B cell (primary cell): ENCODE data around the gene SLC7A9. TPM values are rescaled to one million over a fixed set of nuclear protein-coding genes. Genes with fewer than 3 reads are reported as not detected.

Experiments
- ATAC-seq: fragments of 200-7000 bp; cut with Tn5 transposase; one replicate; pipeline ENCODE4 v1.10.0; 2021; ENCODE audit warnings: low read depth, mild to moderate bottlenecking, moderate number of reproducible peaks, moderate library complexity
- CTCF ChIA-PET: fragments of 350-600 bp; sonication (Branson Sonifier 250); formaldehyde crosslinking; loops from one replicate; lab custom pipeline; 2021; ENCODE audit warnings: antibody characterized with exemption, inconsistent platforms; lab: Charles Lee
- POLR2A ChIA-PET: fragments of 350-600 bp; sonication (Branson Sonifier 250); formaldehyde crosslinking; loops from one replicate; lab custom pipeline; 2021; ENCODE audit warnings: antibody characterized with exemption; lab: Charles Lee
- DNase-seq: peaks from one replicate; pipeline ENCODE4 v3.0.0; 2013
- H2AFZ ChIP-seq: 2 replicates; pipeline ENCODE4 v1.6.1; 2012; ENCODE audit warnings: mild to moderate bottlenecking, low read depth, low read length; ENCODE audit not compliant: insufficient read depth, poor library complexity, severe bottlenecking
- H3K27ac ChIP-seq, 2 donors: 1 replicate in 1 of 2; 2 replicates in 1 of 2; pipeline ENCODE4 v1.5.1; 2012 to 2013; ENCODE audit warnings: low read length in 2 of 2, mild to moderate bottlenecking in 2 of 2, moderate library complexity in 1 of 2
- H3K27me3 ChIP-seq, 4 experiments: fragments of 200-600 bp in 1 of 4; sonication (generic) in 1 of 4; replicated peaks in 1 of 4; 1 replicate in 2 of 4; 2 replicates in 2 of 4; pipeline versions ENCODE4 v1.6.1 to v1.7.0; 2013 to 2016; ENCODE audit warnings: low read length in 3 of 4, mild to moderate bottlenecking in 2 of 4, mixed read lengths in 1 of 4, moderate library complexity in 1 of 4; ENCODE audit not compliant: insufficient read depth in 4 of 4, control insufficient read depth in 3 of 4; ENCODE audit errors: control extremely low read depth in 1 of 4
- H3K36me3 ChIP-seq, 2 experiments: replicated peaks in 1 of 2; 1 replicate in 1 of 2; 2 replicates in 1 of 2; pipeline versions ENCODE4 v1.6.1 to v1.7.1; 2013; ENCODE audit warnings: low read length in 1 of 2; ENCODE audit not compliant: insufficient read depth in 2 of 2, control insufficient read depth in 1 of 2; ENCODE audit errors: control extremely low read depth in 1 of 2, extremely low read depth in 1 of 2
- H3K4me1 ChIP-seq, 2 donors: fragments of 200-600 bp in 1 of 2; sonication (generic) in 1 of 2; 1 replicate in 1 of 2; 2 replicates in 1 of 2; pipeline versions ENCODE4 v1.5.1 to v1.6.1; 2013 to 2017; ENCODE audit warnings: low read length in 2 of 2; ENCODE audit not compliant: control insufficient read depth in 2 of 2, insufficient read depth in 2 of 2
- H3K4me2 ChIP-seq: replicated peaks from 2 replicates; pipeline ENCODE3; 2012; ENCODE audit warnings: mild to moderate bottlenecking, low read depth, low read length; ENCODE audit not compliant: poor library complexity, severe bottlenecking
- H3K4me3 ChIP-seq, 5 experiments: fragments of 200-600 bp in 1 of 5; sonication (generic) in 1 of 5; 1 replicate in 3 of 5; 2 replicates in 2 of 5; pipeline versions ENCODE4 v1.5.1 to v1.7.0; 2011 to 2016; ENCODE audit warnings: low read length in 4 of 5, mild to moderate bottlenecking in 4 of 5, low read depth in 2 of 5, control low read depth in 1 of 5, moderate library complexity in 1 of 5; ENCODE audit not compliant: insufficient read depth in 1 of 5; ENCODE audit errors: control extremely low read depth in 1 of 5, extremely low read depth in 1 of 5
- H3K79me2 ChIP-seq: fragments of 200-600 bp; sonication (generic); one replicate; pipeline ENCODE4 v1.6.0; 2016; ENCODE audit warnings: low read length; ENCODE audit not compliant: control insufficient read depth, insufficient read depth
- H3K9ac ChIP-seq: fragments of 200-600 bp; sonication (generic); 2 replicates; pipeline ENCODE4 v1.6.1; 2017; ENCODE audit warnings: mild to moderate bottlenecking, low read length, moderate library complexity
- H3K9me3 ChIP-seq, 3 donors: one replicate each; pipeline versions ENCODE4 v1.6.1 to v1.7.1; 2013; ENCODE audit warnings: low read length in 2 of 3; ENCODE audit not compliant: control insufficient read depth in 2 of 3, insufficient read depth in 1 of 3; ENCODE audit errors: control extremely low read depth in 1 of 3
- H4K20me1 ChIP-seq: 2 replicates; pipeline ENCODE4 v1.6.0; 2012; ENCODE audit warnings: mild to moderate bottlenecking, low read length; ENCODE audit not compliant: insufficient read depth, control insufficient read depth, poor library complexity, severe bottlenecking
- H3K27ac Mint-ChIP-seq: one replicate; pipeline ENCODE4 v1.8.0; 2021; ENCODE audit warnings: mixed read lengths
- H3K27me3 Mint-ChIP-seq: one replicate; pipeline ENCODE4 v1.8.0; 2021; ENCODE audit warnings: mixed read lengths
- H3K4me1 Mint-ChIP-seq: one replicate; pipeline ENCODE4 v1.8.0; 2021; ENCODE audit warnings: mixed read lengths
- H3K4me3 Mint-ChIP-seq: one replicate; pipeline ENCODE4 v1.8.0; 2021; ENCODE audit warnings: mixed read lengths
- H3K9me3 Mint-ChIP-seq: one replicate; pipeline ENCODE4 v1.8.0; 2022; ENCODE audit warnings: mixed read lengths; ENCODE audit not compliant: insufficient read depth
- EZH2 ChIP-seq: IDR thresholded peaks from 2 replicates; pipeline ENCODE4 v1.6.1; 2012; ENCODE audit warnings: borderline replicate concordance, low read depth, mild to moderate bottlenecking, moderate library complexity, low read length; ENCODE audit not compliant: insufficient read depth, poor library complexity, severe bottlenecking
- WGBS: methylation state at CpG from one replicate; pipeline ENCODE4 v1.1.5; 2013; ENCODE audit warnings: missing lambda C conversion rate; ENCODE audit not compliant: insufficient coverage; 5-methylcytosine and 5-hydroxymethylcytosine counted together
- intact Hi-C: fragments of 100-400 bp; cut with micrococcal nuclease; formaldehyde crosslinking; loops from one replicate; pipeline ENCODE4 v1.10.0; 2022
- polyA plus RNA-seq: library from polyadenylated mRNA; depleted of rRNA; stranded (reverse); fragments of >200 nt; gene quantifications from 2 replicates; pipeline ENCODE4 v1.2.3, GENCODE V29; 2012
- total RNA-seq, 2 donors: library from RNA; stranded (reverse); fragments of 120-200 nt in 1 of 2; gene quantifications; 1 replicate in 1 of 2; 2 replicates in 1 of 2; pipeline versions ENCODE4 v1.2.3 to v1.2.4, GENCODE V29; 2013 to 2022
- TF ChIP-seq, protein P1 (sequence below): fragments of 200-600 bp; IDR thresholded peaks from one replicate; pipeline ENCODE4 v1.8.0; 2022; ENCODE audit warnings: antibody characterized with exemption, mild to moderate bottlenecking

SLC7A9 gene
- total and polyA plus RNA-seq, 2 donors (not counting 1 experiment from before 2014, with no cell fraction given): 0.19 to 0.62 TPM

GRCh38 chr19:32811151-32811550 lies 58.4 kb downstream of the SLC7A9 start:
- ATAC-seq (no peak), DNase-seq (no peak)
- Mint-ChIP-seq H3K4me1 (no peaks in the 10 kb centered on the region), H3K27me3 (peaks cover 33% of the 10 kb centered on the region), H3K27ac (no peak overlapping the region), H3K4me3 (no peak overlapping the region), H3K9me3 (no peaks in the 10 kb centered on the region)
- ChIA-PET POLR2A (no interaction called here), CTCF (no interaction called here)
- H2AFZ ChIP-seq: no peak overlapping the region
- H3K36me3 ChIP-seq: no peaks in the 10 kb centered on the region
- H4K20me1 ChIP-seq: no peaks in the 10 kb centered on the region
- H3K79me2 ChIP-seq: no peaks in the 10 kb centered on the region
- H3K4me1 ChIP-seq: no peaks in the 10 kb centered on the region
- no peak overlapping the region for H3K4me3 ChIP-seq
- intact Hi-C loops: no loop called here
- no peak overlapping the region for H3K27ac ChIP-seq
- H3K9ac ChIP-seq: no peak overlapping the region
- no peaks in the 10 kb centered on the region for H3K9me3 ChIP-seq
- peaks cover 0 to 5% (median 0%) of the 10 kb centered on the region in 4 experiments for H3K27me3 ChIP-seq
- no peak overlapping the region for H3K4me2 ChIP-seq
- 98% methylated on average over 4 of the region's 11 CpGs for WGBS
- TF ChIP-seq, protein P1, sequence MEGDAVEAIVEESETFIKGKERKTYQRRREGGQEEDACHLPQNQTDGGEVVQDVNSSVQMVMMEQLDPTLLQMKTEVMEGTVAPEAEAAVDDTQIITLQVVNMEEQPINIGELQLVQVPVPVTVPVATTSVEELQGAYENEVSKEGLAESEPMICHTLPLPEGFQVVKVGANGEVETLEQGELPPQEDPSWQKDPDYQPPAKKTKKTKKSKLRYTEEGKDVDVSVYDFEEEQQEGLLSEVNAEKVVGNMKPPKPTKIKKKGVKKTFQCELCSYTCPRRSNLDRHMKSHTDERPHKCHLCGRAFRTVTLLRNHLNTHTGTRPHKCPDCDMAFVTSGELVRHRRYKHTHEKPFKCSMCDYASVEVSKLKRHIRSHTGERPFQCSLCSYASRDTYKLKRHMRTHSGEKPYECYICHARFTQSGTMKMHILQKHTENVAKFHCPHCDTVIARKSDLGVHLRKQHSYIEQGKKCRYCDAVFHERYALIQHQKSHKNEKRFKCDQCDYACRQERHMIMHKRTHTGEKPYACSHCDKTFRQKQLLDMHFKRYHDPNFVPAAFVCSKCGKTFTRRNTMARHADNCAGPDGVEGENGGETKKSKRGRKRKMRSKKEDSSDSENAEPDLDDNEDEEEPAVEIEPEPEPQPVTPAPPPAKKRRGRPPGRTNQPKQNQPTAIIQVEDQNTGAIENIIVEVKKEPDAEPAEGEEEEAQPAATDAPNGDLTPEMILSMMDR: no peak
- TF ChIP-seq EZH2: no peak

- ChIA-PET POLR2A (no interaction called here), CTCF (no interaction called here)
- Mint-ChIP-seq H3K27me3 (peaks cover 33% of the 10 kb centered on the region), H3K4me3 (no peak overlapping the region), H3K9me3 (no peaks in the 10 kb centered on the region), H3K4me1 (no peaks in the 10 kb centered on the region), H3K27ac (no peak overlapping the region)
- Histone ChIP-seq H3K4me3 (no peak overlapping the region), H3K36me3 (no peaks in the 10 kb centered on the region), H3K9ac (no peak overlapping the region), H3K79me2 (no peaks in the 10 kb centered on the region), H2AFZ (no peak overlapping the region), H3K4me1 (no peaks in the 10 kb centered on the region), H4K20me1 (no peaks in the 10 kb centered on the region), H3K4me2 (no peak overlapping the region), H3K27ac (no peak overlapping the region), H3K27me3 (peaks cover 0 to 5% (median 0%) of the 10 kb centered on the region in 4 experiments), H3K9me3 (no peaks in the 10 kb centered on the region)
- WGBS: 90% methylated on average over 8 of the region's 9 CpGs
- intact Hi-C loops: no loop called here
- no peak for ATAC-seq
- TF ChIP-seq, protein P1: no peak
- TF ChIP-seq EZH2: no peak
- no peak for DNase-seq
Measured at GRCh38 chr19:32810452-32810851, 59.1 kb downstream of the SLC7A9 start.
